Medulla oblongata (tissue), 1 donor: Measurements from ENCODE around the gene FCHO1.
"Not testable (repeated sequence)": the region's sequence is repeated elsewhere in the genome, so short reads cannot be mapped to it uniquely, and the experiment has no call there.

Source experiments
- DNase-seq: peaks from one replicate; pipeline ENCODE4 v3.0.0-alpha.2; 2015; ENCODE audit errors: extremely low spot score

Gene FCHO1

DNA sequence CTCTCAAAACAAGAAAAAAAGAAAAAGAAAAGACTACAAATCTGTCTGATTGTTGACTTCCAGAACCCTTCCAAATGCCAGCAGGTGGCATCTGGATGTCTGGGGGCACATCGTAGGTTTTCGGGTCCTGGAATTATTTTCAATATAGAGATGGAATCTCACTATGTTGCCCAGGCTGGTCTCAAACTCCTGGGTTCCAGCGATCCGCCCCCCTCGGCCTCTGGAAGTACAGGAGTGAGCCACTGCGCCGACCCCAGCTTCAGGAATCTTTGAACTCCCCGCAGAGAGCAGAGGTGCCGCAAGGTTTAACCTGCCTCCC is 43.1 kb downstream of the FCHO1 start:
- DNase-seq: no peak

DNA sequence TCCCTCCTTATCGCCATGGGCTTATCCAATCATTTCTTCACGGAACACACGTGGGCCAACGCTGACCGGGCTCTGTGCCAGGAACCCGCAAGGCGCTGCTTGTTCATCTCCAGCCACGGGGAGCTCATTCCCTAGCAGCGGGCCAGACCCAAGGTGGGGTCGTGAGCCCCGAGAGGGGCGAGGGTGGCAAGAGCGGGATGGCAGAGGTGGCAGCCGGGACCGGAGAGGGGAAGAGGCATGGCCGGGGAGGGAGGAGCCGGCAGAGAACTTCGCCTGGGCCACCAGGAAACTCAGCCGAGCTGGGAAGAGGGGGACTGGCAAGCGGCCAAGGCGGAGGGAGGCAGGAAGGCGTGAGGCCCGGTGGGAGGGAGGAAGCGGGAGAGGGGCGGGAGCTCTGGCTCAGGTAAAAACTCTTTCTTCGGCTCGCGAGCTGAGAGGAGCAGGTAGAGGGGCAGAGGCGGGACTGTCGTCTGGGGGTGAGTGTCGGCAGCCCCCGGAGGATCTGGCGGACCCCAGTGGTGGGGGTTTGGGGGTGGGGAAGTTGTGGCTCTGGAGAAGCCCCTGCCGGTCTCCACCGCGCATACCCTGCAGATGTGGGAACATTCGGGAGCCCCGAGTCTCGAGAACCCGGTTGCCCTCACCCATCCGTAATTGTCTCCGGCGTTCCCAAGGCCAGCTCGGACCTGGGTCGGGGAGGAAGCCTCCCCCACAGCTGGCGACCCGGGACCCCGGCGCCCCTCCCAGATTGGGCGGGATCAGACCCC is 43.6 kb downstream of the FCHO1 start, which contains the start of gene B3GNT3:
TSS of gene B3GNT3 (plus strand) at position 408 of the 764 bp plus-strand sequence. CDS start 12,670 bp downstream, outside the sequence.
- no peak for DNase-seq

DNA sequence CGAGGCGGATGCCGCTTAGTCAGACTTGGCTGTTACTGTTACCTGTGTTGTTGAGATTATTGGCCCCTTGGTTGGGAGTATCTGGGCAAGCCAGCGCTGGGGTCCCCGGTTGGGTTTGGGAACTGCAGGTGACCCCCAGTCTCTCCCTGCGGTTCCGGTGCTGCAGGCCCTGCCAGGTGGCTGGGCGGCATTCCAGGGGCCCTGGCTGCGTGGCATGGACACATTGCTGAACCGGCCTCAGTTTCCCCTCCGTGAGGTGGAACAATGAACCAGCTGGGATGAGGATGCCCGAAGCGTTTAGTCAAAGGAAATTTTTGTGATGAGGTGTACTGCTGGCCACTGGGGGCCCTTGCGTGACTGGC is 44.2 kb downstream of the FCHO1 start:
- no peak for DNase-seq

DNA sequence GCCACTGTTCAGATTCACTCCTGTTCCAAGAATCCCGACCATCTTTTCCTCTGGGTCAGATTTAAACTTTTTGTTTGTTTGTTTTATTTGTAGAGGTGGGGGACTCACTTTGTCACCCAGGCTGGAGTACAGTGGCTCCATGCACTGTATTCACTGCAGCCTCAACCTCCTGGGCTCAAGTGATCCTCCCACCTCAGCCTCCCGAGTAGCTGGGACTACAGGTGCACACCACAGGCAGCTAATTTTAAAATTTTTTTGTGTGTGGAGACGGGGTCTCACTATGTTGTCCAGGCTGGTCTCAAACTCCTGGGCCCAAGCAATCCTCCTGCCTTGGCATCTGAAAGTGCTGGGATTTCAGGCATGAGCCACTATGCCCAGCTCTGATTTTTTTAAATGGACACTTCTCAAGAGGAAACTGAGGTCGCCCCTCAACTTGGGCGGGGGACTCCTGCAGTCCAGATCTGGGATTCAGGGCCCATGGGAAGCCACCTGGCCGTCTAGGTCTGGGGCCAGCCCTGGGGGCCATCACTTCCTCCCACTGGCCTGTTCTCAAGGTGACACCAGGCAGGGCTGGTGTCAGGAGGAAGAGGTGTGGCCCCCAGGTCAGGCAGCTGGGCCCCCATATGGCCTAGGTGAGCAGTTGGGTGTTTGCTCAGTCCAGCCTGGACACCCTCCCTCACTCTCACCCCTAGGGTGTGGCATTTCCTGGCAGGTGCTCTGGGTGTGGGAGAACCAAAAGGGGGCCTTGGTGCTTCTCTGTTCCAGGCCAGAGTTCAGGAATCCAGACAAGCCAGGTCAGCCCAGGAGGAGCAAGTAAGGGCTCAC is 44.9 kb downstream of the FCHO1 start:
- DNase-seq: no peak

DNA sequence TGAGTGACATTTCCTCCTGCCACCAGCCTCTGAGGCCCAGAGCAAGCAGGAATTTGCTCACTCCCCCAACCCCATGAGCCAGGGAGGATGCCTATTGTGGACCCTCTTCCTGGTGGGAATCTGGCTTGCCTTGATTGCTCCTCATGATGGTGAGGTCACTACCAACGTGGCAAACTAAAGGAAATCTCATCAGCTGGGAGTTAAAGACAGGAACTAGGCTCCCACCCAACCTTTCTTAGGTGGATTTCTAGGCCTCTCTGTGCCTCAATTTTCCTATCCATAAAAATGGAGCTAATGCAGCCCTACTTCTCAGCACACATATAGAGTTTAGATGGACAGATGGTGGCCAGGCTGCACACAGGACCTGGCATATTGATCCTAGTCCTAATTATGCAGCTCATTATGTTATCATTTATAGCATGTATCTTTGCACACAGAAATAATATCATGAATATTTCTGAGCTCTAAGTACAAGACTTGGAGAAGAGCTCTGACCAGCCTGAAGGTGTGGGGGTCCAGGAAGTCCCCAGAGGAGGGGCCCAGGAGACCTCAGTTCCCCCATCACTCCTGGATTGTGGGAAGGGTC is 45.7 kb downstream of the FCHO1 start:
- no peak for DNase-seq

DNA sequence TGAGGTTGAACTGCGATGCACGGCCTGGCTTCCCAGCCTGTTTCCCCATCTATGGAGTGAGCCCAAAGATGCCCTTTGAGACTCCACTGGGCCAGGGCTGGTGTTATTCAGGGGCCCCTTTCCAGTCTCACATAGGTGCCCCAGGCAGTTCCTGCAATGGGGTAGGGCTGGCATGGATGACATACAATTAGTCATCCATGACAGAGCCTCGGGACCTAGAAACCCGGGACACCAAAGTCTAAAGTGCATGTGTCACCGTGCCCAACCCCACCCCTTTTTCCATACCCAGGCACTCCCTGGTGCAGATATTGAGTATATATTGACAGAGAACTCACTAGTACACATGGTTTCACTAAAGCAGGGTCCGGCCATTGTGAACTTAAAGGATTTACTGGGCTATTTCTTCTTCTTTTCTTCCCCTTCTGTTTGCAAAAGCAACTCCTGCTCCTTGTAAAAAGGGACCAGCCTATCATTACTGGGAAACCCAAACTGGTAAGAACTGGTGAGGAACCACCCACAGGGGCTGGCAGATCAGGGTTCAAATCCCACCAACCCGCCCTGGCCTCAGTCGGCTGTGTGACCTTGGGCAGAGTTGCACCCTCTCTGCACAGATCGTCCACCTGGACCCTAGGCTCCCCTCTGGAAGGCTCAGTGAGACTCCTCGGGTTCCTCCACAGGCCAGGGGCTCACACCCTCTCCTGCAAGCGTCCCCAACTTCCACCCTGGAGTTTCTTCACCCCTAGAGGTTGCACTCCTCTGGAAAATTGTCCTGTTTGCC is 46.3 kb downstream of the FCHO1 start:
- DNase-seq: no peak

DNA sequence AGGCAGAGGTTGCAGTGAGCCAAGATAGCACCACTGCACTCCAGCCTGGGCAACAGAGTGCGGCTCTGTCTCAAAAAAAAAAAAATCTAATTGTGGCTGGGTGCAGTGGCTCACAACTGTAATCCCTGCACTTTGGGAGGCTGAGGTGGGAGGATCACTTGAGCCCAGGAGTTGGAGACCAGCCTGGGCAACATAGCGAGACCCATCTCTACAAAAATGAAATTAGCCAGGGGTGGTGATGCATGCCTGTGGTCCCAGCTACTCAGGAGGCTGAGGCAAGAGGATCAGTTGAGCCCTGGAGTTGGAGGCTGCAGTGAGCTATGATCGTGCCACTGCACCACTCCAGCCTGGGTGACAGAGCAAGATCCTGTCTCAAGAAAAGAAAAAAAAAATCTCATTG is 47.3 kb downstream of the FCHO1 start:
- DNase-seq: not testable (repeated sequence)

DNA sequence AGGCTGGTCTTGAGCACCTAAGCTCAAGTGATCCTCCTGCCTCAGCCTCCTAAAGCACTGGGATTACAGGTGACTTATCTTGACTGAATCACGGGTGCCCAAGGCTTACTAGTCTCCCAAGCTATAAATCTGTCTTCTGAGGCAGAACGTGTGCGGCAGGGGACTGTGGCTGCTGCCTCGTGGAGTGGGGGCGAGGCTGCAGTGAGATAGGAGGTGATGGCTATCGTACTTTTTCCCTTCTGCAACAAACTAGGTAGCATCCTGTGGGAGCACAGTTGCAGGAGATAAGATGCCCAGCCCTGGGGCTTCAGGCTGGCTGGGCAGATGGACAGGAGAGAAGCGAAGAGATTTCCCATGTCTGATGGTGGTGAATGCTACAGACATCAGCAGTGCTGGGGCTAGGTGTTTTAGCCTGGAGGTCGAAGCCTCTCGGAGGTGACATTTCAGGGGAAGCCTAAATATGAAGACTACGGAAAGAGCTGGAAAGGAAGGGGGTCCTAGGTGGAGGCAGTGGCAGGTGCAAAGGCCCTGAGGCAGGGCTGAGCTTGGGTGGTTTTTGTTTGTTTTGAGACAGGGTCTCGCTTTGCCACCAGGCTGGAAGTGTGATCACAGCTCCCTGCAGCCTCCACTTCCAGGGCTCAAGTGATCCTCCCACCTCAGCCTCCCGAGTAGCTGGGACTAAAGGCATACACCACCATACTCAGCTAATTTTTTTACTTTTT is 51.0 kb downstream of the FCHO1 start:
- DNase-seq: no peak

DNA sequence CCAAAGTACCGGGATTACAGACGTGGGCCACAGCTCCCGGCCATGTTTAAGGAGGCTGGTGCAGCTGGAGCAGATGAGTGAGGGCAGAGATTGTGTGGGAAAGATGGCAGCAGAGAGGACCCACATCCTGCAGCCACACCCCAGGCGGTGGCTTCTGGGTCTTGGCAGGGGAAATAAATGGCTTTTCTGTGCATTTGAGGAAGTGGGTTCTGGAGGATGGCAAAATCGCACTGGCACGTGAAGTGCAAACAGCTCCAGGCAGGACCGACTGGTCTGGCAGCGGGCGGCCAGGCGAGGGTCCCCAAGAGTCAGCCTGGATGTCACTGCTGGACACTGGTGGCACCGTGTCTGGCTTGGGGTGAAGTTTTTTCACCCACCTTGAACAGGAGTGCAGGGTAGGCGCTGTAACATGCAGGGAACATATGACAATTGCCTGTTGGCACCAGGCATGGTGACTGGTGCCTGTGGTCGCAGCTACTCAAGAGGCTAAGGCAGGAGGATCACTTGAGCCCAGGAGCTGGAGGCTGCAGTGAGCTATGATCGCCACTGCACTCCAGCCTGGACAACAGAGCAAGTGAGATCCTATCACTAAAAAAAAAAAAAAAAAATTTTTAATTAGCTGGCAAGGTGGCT is 52.1 kb downstream of the FCHO1 start:
- DNase-seq: no peak

DNA sequence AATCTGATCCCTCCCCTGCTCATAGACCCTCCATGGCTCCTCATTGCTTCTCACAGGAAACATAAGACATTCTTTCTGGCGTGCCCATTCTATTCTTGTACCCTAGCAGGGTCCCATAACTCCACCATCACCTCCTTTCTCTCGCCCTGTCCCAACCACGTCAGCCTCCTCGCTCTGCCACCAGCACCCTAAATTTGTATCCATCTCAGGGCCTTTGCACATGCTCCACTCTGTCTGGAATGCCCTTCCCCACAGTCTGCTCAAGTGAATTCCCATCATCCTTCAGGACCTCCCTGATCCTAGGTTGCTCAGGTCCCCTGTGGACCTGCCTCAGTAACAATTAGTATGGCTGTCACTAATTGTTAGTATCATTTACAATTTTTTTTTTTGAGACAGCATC is 54.1 kb downstream of the FCHO1 start:
- DNase-seq: no peak

DNA sequence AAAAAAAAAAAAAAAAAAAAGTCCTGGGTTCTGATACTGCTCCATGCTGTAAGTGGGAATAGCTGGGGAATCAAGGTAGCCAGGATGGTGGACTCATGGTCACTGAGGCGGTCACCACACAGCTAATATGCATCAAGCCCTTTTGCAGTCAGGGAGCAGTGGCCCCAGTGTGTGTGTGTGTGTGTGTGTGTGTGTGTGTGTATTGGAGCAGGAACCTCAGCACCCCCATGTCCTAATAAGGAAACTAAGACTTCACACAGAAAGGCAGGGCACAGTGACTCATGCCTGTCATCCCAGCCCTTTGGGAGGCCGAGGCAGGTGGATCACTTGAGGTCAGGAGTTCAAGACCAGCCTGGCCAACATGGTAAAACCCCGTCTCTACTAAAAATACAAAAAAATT is 55.7 kb downstream of the FCHO1 start:
- no peak for DNase-seq

DNA sequence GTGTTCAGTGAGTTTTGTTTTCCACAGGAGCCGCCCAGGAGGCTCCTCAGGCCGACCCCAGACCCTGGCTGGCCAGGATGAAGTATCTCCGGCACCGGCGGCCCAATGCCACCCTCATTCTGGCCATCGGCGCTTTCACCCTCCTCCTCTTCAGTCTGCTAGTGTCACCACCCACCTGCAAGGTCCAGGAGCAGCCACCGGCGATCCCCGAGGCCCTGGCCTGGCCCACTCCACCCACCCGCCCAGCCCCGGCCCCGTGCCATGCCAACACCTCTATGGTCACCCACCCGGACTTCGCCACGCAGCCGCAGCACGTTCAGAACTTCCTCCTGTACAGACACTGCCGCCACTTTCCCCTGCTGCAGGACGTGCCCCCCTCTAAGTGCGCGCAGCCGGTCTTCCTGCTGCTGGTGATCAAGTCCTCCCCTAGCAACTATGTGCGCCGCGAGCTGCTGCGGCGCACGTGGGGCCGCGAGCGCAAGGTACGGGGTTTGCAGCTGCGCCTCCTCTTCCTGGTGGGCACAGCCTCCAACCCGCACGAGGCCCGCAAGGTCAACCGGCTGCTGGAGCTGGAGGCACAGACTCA is 56.5 kb downstream of the FCHO1 start:
- DNase-seq: no peak

DNA sequence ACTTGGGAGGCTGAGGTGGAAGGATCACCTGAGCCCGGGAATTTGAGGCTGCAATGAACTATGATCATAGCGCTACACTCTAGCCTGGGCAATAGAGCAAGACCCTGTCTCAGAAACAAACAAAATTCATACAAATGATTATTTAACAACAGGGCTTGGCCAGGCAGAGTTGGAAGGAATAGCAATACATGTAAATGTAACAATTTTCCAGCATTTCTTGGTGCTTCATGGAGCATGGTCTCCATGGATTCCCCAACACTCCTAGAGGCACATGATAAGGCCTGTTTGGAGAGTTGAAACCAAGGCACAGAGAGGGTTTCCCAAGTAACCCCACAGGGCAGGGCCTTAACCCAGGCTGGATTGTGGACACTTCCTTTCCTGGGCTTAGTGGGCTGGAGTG is 59.8 kb downstream of the FCHO1 start:
- no peak for DNase-seq

DNA sequence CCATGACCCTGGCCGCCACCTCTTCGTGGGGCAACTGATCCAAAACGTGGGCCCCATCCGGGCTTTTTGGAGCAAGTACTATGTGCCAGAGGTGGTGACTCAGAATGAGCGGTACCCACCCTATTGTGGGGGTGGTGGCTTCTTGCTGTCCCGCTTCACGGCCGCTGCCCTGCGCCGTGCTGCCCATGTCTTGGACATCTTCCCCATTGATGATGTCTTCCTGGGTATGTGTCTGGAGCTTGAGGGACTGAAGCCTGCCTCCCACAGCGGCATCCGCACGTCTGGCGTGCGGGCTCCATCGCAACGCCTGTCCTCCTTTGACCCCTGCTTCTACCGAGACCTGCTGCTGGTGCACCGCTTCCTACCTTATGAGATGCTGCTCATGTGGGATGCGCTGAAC is 60.4 kb downstream of the FCHO1 start:
- DNase-seq: no peak

DNA sequence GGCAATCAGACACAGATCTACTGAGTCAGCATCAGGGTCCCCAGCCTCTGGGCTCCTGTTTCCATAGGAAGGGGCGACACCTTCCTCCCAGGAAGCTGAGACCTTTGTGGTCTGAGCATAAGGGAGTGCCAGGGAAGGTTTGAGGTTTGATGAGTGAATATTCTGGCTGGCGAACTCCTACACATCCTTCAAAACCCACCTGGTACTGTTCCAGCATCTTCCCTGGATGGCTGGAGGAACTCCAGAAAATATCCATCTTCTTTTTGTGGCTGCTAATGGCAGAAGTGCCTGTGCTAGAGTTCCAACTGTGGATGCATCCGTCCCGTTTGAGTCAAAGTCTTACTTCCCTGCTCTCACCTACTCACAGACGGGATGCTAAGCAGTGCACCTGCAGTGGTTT is 60.8 kb downstream of the FCHO1 start:
- DNase-seq: no peak

DNA sequence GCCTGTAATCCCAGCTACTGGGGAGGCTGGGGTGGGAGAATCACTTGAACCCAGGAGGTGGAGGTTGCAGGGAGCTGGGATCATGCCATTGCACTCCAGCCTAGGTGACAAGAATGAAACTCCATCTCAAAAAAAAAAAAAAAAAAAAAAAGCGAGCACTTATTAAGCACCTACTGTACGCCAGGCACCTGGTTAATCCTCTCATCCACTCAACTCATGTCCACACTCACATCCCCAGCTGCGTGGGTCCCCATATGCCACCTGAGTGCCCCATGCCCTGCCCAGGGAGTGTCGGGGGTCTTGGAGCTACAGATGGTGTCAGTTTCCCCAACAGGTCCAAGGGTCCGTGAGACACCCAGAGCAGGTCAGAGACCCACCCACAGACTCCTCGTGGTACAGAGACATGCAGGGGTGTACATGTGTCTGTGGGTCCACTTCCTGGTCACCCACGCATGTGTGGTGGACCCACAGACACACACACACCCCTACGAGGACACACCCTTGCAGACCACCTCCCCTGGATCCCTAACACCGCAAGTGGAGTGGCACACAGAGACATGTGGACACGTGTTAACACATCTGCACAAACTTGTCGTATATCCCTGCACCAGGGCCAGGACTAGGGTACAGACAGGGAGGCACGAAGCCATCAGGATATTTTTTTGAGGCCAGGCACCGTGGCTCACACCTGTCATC is 66.5 kb downstream of the FCHO1 start:
- no peak for DNase-seq

DNA sequence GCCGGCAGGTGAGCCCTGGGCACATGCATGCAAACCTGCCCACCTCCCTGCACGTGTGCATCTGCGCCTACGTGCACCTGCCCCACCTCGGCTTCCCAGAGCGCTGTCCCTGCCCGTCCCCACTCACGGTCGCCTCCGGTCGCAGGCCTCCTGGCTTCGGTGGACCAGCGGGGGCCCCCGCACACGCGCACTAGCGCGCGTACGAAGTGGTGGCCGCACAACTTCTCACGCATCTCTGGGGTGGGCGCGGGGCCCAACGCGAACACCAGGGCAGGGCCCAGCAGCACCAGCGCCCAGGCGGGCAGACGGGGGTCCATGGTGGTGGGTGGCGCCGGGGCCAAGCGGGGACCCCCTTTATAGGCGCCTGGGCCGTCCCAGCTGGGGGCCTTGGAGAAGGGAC is 69.9 kb downstream of the FCHO1 start, which contains the start of gene INSL3:
TSS of gene INSL3 (minus strand) at position 330 of the 400 bp plus-strand sequence. CDS start at position 317, 13 bp downstream.
- no peak for DNase-seq

DNA sequence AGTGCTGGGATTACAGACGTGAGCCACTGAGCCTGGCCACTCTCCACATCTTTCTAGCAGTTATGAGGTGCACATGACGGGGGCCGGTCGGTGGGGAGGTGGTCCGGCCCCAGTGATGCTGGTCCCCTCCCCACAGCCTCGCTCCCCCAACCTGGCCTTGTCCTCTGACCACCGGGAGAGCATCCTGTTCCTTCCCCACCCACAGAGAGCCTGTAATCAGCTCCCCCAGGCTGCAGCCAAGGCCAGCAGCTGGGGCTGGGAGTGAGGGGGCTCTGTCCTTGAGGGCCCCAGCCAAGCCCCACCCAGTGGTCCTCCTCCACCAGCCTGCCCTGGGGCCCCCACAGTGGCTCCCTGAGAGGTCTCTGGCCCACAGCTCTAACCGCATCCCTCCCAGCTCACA is 73.1 kb downstream of the FCHO1 start:
- DNase-seq: no peak

DNA sequence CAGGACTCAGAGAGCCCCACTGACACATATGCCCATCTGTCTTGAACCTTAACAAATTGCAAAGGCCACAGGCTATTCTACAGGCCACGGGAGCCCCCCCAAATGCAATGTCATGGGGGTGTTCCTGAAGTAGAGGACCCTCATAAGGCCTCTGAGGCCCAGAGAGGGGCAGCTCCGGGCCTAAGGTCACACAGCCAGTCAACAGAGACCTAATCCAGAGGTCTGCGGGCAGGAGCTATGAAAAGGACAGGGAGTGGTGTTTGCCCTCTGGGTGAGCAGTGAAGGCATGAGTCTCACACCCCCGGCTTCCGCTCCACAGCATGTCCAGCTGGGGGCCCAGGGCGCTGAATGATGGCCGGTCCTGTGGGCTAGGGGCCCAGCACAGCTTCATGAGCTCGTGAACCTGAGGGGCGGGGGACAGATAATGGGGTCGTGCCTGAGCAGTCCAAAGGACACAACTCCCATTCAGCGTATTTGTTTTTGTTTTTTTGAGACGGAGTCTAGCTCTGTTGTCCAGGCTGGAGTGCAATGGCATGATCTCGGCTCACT is 75.3 kb downstream of the FCHO1 start:
- DNase-seq: no peak
